Cardiac fibroblast (primary cell): ENCODE results near the gene PPP3CA.
A peak's percentile ranks its signal among the peaks of the same experiment; 100 is the strongest.

Experiments used
- DNase-seq, 2 donors: peaks; one replicate each; pipeline versions ENCODE4 v3.0.0 to v3.0.0-alpha.2; 2010; ENCODE audit warnings: low read depth in 2 of 2
- H3K4me3 ChIP-seq, 2 donors: replicated peaks in 1 of 2; 1 replicate in 1 of 2; 2 replicates in 1 of 2; pipeline ENCODE4 v1.5.1; 2011; ENCODE audit warnings: low read depth in 2 of 2, low read length in 2 of 2, mild to moderate bottlenecking in 2 of 2, moderate library complexity in 1 of 2
- TF ChIP-seq, protein P1 (sequence below): IDR thresholded peaks from one replicate; pipeline ENCODE4 v1.5.1; 2011; ENCODE audit warnings: low read depth, mild to moderate bottlenecking, low read length, inconsistent platforms

PPP3CA gene

DNA sequence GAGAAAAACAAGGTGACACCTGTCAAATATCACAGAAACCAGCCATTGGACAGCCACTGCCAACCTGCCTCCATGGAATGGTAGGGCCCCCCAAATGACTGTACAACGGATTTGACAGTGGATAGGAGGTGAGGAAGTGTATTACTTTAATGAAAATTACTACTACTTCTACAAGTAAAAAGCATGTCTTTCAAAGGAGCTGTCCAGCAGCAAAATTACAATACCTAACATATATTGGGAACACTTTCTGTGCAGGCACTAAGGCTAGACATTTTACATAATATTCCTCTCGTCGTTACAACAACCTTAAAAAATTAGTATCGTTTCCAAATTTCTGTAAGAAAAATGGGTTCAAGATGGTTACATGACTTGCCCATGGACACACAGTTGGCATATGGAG is 14.9 kb downstream of the PPP3CA start:
- TF ChIP-seq, protein P1, sequence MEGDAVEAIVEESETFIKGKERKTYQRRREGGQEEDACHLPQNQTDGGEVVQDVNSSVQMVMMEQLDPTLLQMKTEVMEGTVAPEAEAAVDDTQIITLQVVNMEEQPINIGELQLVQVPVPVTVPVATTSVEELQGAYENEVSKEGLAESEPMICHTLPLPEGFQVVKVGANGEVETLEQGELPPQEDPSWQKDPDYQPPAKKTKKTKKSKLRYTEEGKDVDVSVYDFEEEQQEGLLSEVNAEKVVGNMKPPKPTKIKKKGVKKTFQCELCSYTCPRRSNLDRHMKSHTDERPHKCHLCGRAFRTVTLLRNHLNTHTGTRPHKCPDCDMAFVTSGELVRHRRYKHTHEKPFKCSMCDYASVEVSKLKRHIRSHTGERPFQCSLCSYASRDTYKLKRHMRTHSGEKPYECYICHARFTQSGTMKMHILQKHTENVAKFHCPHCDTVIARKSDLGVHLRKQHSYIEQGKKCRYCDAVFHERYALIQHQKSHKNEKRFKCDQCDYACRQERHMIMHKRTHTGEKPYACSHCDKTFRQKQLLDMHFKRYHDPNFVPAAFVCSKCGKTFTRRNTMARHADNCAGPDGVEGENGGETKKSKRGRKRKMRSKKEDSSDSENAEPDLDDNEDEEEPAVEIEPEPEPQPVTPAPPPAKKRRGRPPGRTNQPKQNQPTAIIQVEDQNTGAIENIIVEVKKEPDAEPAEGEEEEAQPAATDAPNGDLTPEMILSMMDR = no peak
- no peak overlapping the region for H3K4me3 ChIP-seq
- DNase-seq = no peak

DNA sequence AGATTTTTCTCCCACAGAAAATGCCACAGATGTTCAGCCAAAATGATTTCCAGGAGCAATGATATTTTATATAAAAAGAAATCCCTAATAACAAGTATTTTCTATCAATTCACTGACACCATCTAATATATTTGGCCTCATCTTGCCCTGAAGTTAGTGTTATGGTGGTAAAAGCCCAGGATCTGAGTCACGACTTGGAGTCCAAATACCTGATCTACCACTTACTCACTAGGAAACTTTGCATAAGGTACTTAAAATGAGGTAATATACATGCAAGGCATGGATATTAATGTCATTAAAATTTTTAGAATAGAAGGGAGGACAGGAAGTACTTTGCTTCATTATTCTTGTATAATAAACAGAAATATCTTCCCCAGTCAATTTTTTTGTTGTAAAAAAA is 16.3 kb downstream of the PPP3CA start:
- no peak overlapping the region for H3K4me3 ChIP-seq
- TF ChIP-seq, protein P1 = no peak
- peak in 1 of 2 donors; percentile 31 for DNase-seq

DNA sequence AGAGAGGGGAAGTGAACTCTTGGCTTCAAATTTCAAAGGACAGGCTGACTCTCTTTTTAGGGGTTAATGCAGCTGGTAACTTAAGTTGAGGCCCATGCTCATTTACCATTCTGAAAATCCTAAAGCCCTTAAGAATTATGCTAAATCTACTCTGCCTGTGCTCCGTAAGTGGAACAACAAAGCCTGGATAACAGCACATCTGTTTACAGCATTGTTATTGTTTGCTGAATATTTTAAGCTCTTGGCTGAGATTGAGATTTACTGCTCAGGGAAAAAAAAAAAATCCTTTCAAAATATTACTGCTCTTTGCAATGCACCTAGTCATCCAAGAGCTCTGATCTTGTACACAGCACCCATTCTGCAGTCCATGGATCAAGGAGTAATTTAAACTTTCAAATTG is 17.7 kb downstream of the PPP3CA start:
- DNase-seq = no peak
- no peak overlapping the region for H3K4me3 ChIP-seq
- TF ChIP-seq, protein P1 = no peak

DNA sequence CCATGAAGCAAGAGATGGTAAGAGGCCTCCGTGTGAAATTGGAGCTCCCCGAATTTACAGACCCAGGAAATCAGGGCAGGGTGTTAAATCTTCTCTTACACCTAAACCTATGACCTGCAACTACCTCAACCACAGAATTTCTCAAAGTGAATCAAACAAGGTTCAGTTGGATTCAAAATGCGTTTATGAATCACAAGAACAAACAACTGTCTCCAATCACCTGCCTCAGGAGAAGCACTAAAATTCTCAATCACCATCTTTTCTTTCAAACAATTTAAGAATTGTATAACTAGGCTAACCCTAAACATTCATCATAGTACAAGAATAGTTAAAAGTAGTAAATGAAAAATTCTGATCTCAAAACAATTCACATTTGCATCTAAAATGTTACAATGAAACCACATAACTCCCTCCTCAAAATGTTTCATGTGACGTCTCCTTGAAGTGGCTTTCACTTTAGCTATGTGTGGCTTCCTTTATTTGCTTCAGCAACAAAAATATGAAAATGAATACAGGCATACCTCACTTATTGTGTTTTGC is 19.2 kb downstream of the PPP3CA start:
- H3K4me3 ChIP-seq = no peak overlapping the region
- TF ChIP-seq, protein P1 = no peak
- DNase-seq = no peak

DNA sequence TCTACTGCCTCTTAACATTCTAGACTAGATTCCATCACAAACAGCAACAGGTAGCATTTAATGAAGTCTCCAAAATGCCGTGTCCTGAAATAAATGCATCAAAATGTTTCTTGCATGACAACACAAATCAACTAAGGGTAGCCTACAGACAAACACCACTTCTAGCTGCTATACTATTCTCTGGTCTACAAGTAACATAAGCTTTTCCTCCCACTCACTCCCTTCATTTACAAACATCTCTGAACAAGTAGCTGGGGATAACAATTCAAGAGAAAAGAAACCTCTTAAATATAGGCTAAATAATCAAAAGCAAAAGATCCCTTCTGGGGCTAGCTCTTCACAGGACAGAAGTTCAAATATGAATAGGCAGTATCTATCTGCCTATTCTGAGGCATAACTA is 20.8 kb downstream of the PPP3CA start:
- DNase-seq = no peak
- no peak overlapping the region for H3K4me3 ChIP-seq
- TF ChIP-seq, protein P1 = no peak

DNA sequence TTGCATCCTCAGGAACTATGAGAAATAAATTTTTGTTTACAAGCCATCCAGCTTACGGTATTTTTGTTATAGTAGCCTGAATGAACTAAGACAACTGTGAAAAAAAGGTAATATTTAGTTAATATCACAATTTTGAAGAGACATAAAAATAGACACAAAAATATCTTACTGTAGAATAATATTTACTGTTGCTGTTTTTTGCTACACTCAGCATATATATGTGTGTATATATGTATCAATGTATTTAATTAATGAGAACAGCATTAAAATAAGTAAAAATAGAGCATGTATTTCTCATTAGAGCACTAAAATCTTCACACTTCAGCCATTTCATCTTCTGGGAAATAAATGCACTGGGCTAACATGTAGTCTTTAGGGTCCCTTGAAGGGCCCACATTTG is 24.6 kb downstream of the PPP3CA start:
- DNase-seq = no peak
- no peak overlapping the region for H3K4me3 ChIP-seq
- TF ChIP-seq, protein P1 = no peak

DNA sequence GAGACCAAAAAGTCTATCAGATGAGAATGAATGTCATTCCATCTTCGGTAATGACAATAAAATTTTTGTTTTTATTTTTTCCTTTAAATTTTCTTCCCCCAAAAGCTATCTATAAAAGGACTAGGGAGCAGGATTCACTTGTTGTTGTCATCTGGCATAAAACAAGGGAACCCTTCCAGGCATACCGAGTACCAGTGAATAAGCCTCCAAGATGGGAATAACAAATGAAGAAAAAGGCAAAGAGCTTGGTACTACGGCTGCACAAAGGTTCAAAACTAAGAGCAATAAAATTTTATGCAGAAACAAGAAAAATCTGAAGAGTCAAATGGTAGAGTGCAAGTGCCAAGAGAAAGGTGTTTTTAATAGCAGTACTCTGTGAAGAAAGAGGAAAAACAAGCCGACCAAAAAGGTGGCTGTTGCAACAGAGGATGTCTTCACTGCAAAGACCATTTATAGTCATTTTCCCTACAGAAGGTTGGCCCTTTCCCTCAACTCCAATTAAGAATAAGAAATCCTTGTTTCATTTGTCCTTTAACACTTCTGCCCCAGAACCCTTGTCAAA is 25.8 kb downstream of the PPP3CA start:
- no peak overlapping the region for H3K4me3 ChIP-seq
- TF ChIP-seq, protein P1 = no peak
- DNase-seq = peak; percentile 14 to 19
